CD4-positive, CD25-positive, alpha-beta regulatory T cell (primary cell): ENCODE data around the gene ULBP3. TPM values are rescaled to one million over a fixed set of nuclear protein-coding genes. Genes with fewer than 3 reads are reported as not detected.

Experiments
- ATAC-seq, 2 donors: fragments of 150-1000 bp; cut with Tn5 transposase; one replicate each; pipeline ENCODE4 v1.10.0; 2021; ENCODE audit warnings: low read depth in 2 of 2, moderate number of reproducible peaks in 2 of 2, moderate library complexity in 1 of 2
- DNase-seq, 3 donors: peaks; one replicate each; pipeline versions ENCODE4 v3.0.0 to v3.0.0-alpha.2; 2012 to 2022; ENCODE audit warnings: mixed read lengths in 1 of 3
- H3K27ac ChIP-seq: one replicate; pipeline ENCODE4 v1.7.0; 2013; ENCODE audit warnings: mild to moderate bottlenecking, low read length; ENCODE audit not compliant: insufficient read depth, poor library complexity, severe bottlenecking
- H3K27me3 ChIP-seq: one replicate; pipeline ENCODE4 v1.7.0; 2013; ENCODE audit warnings: low read length; ENCODE audit not compliant: control insufficient read depth, insufficient read depth
- H3K36me3 ChIP-seq: one replicate; pipeline ENCODE4 v1.7.0; 2013; ENCODE audit warnings: mild to moderate bottlenecking, low read length, moderate library complexity; ENCODE audit not compliant: control insufficient read depth, insufficient read depth
- H3K4me1 ChIP-seq: 2 replicates; pipeline ENCODE4 v1.7.0; 2013; ENCODE audit warnings: mild to moderate bottlenecking, low read length; ENCODE audit not compliant: insufficient read depth, control insufficient read depth, poor library complexity, severe bottlenecking
- H3K4me3 ChIP-seq: one replicate; pipeline ENCODE4 v1.7.0; 2013; ENCODE audit warnings: low read depth, mild to moderate bottlenecking, low read length, moderate library complexity
- H3K9me3 ChIP-seq, 2 experiments: 1 replicate in 1 of 2; 2 replicates in 1 of 2; pipeline ENCODE4 v1.7.0; 2013; ENCODE audit warnings: low read length in 2 of 2, mild to moderate bottlenecking in 1 of 2, moderate library complexity in 1 of 2; ENCODE audit not compliant: control insufficient read depth in 2 of 2
- H3K27ac Mint-ChIP-seq, 3 donors: one replicate each; pipeline ENCODE4 v1.8.0; 2020 to 2022; ENCODE audit warnings: mild to moderate bottlenecking in 3 of 3, mixed read lengths in 3 of 3, moderate library complexity in 2 of 3
- H3K27me3 Mint-ChIP-seq: one replicate; pipeline ENCODE4 v1.8.0; 2022; ENCODE audit warnings: mild to moderate bottlenecking, mixed read lengths
- H3K36me3 Mint-ChIP-seq: one replicate; pipeline ENCODE4 v1.8.0; 2020; ENCODE audit warnings: mixed read lengths
- H3K4me1 Mint-ChIP-seq, 4 donors: one replicate each; pipeline ENCODE4 v1.8.0; 2020 to 2022; ENCODE audit warnings: mixed read lengths in 4 of 4, mild to moderate bottlenecking in 1 of 4
- H3K4me3 Mint-ChIP-seq, 4 donors: one replicate each; pipeline ENCODE4 v1.8.0; 2020 to 2022; ENCODE audit warnings: mild to moderate bottlenecking in 4 of 4, mixed read lengths in 4 of 4, moderate library complexity in 3 of 4
- H3K9me3 Mint-ChIP-seq, 7 donors: one replicate each; pipeline ENCODE4 v1.8.0; 2020 to 2022; ENCODE audit warnings: mixed read lengths in 7 of 7, mild to moderate bottlenecking in 3 of 7, moderate library complexity in 2 of 7
- polyA plus RNA-seq, 4 donors: library from polyadenylated mRNA; unstranded; fragments of 300-500 nt; fragmentation: Illumina TruSeq; gene quantifications; one replicate each; pipeline ENCODE4 v1.2.3, GENCODE V29; 2021
- total RNA-seq: library from RNA; stranded (reverse); gene quantifications from one replicate; pipeline ENCODE4 v1.2.3, GENCODE V29; 2022

ULBP3 gene
- total and polyA plus RNA-seq, 5 donors from 2014 or later, result 0.19 to 1.3 (median 0.95) TPM; not detected in 1

DNA sequence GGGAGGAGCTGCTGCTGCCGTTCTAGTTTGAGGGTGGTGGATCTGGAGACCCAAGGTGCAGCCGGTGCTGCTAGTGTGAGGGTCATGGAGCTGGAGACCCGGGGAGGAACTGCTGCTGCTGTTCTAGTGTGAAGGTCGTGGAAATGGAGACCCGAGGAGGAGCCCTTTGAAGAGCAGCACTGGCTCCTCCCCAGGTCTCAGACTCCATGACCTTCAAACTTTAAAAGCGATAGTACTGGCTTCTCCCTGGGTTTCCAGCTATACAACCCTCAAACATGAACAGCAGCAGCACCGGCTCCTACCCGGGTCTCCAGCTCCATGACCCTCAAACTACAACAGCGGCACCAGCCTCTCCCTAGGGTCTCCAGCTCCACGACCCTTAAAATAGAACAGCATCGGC is 15.5 kb downstream of the ULBP3 start:
- peaks cover 43% of the 10 kb centered on the region for H3K27me3 Mint-ChIP-seq
- Histone ChIP-seq H3K27ac (no peak overlapping the region), H3K4me1 (no peaks in the 10 kb centered on the region), H3K27me3 (peaks cover 4% of the 10 kb centered on the region), H3K4me3 (no peak overlapping the region), H3K36me3 (no peaks in the 10 kb centered on the region), H3K9me3 (no peaks in the 10 kb centered on the region)
- DNase-seq, result no peak
- peaks cover 0 to 2% (median 0%) of the 10 kb centered on the region in 4 donors for H3K4me1 Mint-ChIP-seq
- no peak for ATAC-seq
- H3K9me3 Mint-ChIP-seq, result peaks cover 0 to 3% (median 0%) of the 10 kb centered on the region in 7 donors
- no peaks in the 10 kb centered on the region for H3K36me3 Mint-ChIP-seq
- H3K4me3 Mint-ChIP-seq, result no peak overlapping the region
- no peak overlapping the region for H3K27ac Mint-ChIP-seq

DNA sequence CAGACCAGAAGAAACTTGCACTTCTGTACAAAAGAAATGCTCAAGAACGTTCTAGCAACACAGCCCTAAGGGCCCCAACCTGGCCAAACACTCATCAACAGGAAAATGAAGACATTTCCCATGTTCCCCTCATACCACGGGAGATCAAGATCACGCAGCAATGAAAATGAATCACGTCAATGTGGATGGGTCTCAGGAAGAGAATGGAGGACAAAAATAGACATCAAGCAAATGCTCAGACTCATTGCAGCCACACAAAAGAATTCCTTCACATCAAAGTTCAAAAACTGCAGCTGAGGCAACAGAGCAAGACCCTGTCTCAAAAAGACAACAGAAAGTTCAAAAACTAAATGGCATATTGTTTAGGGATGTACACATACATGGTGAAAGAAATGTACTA is 18.1 kb downstream of the ULBP3 start:
- no peaks in the 10 kb centered on the region for H3K9me3 ChIP-seq
- Mint-ChIP-seq H3K9me3 (peaks cover 0 to 5% (median 0%) of the 10 kb centered on the region in 7 donors), H3K4me3 (no peak overlapping the region), H3K27ac (no peak overlapping the region), H3K36me3 (no peaks in the 10 kb centered on the region), H3K27me3 (peaks cover 49% of the 10 kb centered on the region), H3K4me1 (peaks cover 0 to 5% (median 0%) of the 10 kb centered on the region in 4 donors)
- peaks cover 10% of the 10 kb centered on the region for H3K27me3 ChIP-seq
- no peaks in the 10 kb centered on the region for H3K4me1 ChIP-seq
- no peak overlapping the region for H3K27ac ChIP-seq
- no peaks in the 10 kb centered on the region for H3K36me3 ChIP-seq
- H3K4me3 ChIP-seq, result no peak overlapping the region
- ATAC-seq (no peak), DNase-seq (no peak)

DNA sequence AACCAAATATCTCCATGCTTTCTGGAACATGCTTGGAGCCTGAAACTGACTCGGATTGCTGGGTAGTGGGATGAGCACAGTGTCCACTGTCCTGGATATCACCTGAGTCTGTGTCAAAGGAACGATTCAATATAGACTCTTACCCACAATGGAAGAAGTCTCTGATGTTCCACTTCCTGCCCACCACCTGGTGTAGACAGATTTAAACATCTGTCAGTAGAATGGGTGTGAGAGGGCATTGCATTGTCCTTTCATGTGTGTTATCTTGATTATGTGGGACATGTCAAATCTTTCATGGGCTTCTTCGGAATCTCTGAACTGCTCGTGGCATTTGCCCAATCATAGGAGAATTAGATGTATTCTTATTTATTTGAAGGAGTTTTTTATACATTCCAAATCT is 20.8 kb downstream of the ULBP3 start:
- peaks cover 50% of the 10 kb centered on the region for H3K27me3 Mint-ChIP-seq
- H3K27ac ChIP-seq, result no peak overlapping the region
- H3K4me1 ChIP-seq, result no peaks in the 10 kb centered on the region
- H3K4me1 Mint-ChIP-seq, result peaks cover 0 to 4% (median 0%) of the 10 kb centered on the region in 4 donors
- H3K4me3 ChIP-seq, result no peak overlapping the region
- H3K9me3 Mint-ChIP-seq, result peaks cover 0 to 3% (median 0%) of the 10 kb centered on the region in 7 donors
- H3K36me3 Mint-ChIP-seq, result no peaks in the 10 kb centered on the region
- peaks cover 10% of the 10 kb centered on the region for H3K27me3 ChIP-seq
- ATAC-seq (no peak), DNase-seq (no peak)
- H3K27ac Mint-ChIP-seq, result no peak overlapping the region
- H3K36me3 ChIP-seq, result no peaks in the 10 kb centered on the region
- no peak overlapping the region for H3K4me3 Mint-ChIP-seq
- no peaks in the 10 kb centered on the region for H3K9me3 ChIP-seq

DNA sequence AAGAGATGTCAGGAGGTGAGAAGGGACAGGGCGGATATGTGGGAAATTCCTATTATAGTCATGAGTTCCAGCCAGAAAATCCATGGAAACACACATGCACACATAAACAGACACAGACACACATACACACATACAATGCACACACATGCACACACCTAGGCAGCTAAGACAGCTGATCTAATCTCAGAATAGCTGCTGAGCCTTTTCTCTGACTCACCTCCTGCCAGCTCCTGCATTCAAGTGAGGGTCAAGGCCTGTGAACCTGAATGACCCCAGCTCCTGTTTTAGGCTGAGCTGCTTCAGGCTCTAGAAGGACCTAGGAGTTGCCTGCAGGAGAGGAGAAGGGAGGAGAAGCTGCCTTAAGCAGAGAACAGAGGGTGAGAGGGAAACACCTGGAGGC is 22.0 kb downstream of the ULBP3 start:
- Mint-ChIP-seq H3K9me3 (peaks cover 0 to 3% (median 0%) of the 10 kb centered on the region in 7 donors), H3K4me1 (peaks cover 0 to 2% (median 0%) of the 10 kb centered on the region in 4 donors), H3K27me3 (peaks cover 46% of the 10 kb centered on the region), H3K36me3 (no peaks in the 10 kb centered on the region), H3K4me3 (no peak overlapping the region), H3K27ac (no peak overlapping the region)
- H3K9me3 ChIP-seq, result no peaks in the 10 kb centered on the region
- H3K27me3 ChIP-seq, result peaks cover 9% of the 10 kb centered on the region
- no peak for ATAC-seq
- no peaks in the 10 kb centered on the region for H3K36me3 ChIP-seq
- no peak overlapping the region for H3K4me3 ChIP-seq
- no peak overlapping the region for H3K27ac ChIP-seq
- DNase-seq, result no peak
- no peaks in the 10 kb centered on the region for H3K4me1 ChIP-seq

DNA sequence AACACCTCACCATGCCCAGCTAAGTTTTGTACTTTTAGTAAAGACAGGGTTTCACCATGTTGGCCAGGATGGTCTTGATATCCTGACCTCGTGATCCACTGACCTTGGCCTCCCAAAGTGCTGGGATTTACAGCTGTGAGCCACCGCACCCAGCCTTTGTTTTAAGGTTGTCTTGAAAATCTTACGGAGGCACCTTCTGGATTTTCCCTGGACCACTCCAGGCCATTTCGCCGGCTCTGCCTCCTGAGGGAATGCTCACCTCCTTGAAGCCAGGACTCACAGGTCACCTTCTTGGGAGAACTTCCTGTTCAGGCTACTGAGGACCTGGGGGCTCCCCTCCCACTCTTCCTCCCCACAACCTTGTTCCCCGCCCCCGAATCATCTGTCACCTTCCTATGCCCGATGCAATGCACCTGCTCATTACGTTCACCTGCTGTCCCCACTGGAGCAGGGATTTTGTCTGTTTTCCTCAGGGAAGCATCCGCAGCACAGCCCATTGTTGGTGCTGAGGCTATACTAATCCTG is 24.2 kb downstream of the ULBP3 start:
- Histone ChIP-seq H3K27me3 (peaks cover 7% of the 10 kb centered on the region), H3K4me1 (no peaks in the 10 kb centered on the region), H3K4me3 (no peak overlapping the region), H3K36me3 (no peaks in the 10 kb centered on the region), H3K9me3 (no peaks in the 10 kb centered on the region), H3K27ac (no peak overlapping the region)
- no peak for ATAC-seq
- Mint-ChIP-seq H3K27ac (no peak overlapping the region), H3K27me3 (peaks cover 55% of the 10 kb centered on the region), H3K4me1 (peaks cover 0 to 2% (median 0%) of the 10 kb centered on the region in 4 donors), H3K9me3 (peaks cover 0 to 3% (median 0%) of the 10 kb centered on the region in 7 donors), H3K36me3 (no peaks in the 10 kb centered on the region), H3K4me3 (no peak overlapping the region)
- DNase-seq, result no peak

DNA sequence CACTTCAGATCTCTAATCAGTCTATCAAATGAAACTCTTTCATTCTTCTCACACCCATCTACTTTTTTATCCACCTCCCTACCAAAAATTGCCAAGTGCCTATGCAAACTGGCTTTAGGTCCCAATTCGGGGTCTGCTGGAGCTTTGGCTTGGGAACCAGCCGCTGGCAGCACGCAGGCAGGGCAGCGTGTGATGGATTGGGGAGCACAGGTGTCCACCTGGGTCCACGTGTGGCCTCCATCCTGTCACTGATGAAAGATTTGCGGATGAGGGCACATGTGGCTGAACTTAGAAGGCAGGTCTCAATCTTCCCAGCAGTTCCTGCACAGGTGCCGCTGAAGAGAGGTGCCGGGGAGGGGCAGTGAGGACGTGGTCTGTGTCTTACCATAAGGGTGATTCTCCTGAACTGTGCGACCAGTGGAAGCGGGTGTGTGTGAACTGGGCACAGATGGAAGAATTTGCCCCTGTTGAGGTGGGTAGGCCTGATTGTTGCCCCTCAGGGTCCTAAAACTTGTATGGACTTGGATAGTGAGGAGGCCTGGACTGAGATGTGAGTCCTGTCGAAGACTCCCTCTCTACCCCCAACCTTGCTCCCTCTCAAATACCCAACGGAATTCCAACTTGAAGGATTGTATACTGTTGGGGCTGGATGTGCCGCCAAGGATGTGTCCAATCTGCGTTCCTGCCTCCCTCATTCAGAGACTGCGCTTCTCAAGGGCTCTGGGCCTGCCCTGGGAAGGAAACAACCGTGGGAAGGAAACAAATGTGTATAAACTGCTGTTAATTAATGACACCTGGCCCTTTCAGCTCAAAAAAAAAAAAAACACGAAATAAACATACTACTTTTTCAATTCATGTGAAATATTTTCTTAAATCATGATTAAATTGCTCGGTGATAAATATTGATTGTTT is 25.2 kb downstream of the ULBP3 start:
- Mint-ChIP-seq H3K27me3 (peaks cover 65% of the 10 kb centered on the region), H3K36me3 (no peaks in the 10 kb centered on the region), H3K9me3 (peaks cover 0 to 3% (median 0%) of the 10 kb centered on the region in 7 donors), H3K4me1 (peaks cover 0 to 4% (median 1%) of the 10 kb centered on the region in 4 donors), H3K27ac (no peak overlapping the region), H3K4me3 (no peak overlapping the region)
- no peak for DNase-seq
- Histone ChIP-seq H3K4me1 (no peaks in the 10 kb centered on the region), H3K9me3 (no peaks in the 10 kb centered on the region), H3K36me3 (no peaks in the 10 kb centered on the region), H3K27me3 (peaks cover 14% of the 10 kb centered on the region), H3K4me3 (no peak overlapping the region), H3K27ac (no peak overlapping the region)
- ATAC-seq, result no peak

DNA sequence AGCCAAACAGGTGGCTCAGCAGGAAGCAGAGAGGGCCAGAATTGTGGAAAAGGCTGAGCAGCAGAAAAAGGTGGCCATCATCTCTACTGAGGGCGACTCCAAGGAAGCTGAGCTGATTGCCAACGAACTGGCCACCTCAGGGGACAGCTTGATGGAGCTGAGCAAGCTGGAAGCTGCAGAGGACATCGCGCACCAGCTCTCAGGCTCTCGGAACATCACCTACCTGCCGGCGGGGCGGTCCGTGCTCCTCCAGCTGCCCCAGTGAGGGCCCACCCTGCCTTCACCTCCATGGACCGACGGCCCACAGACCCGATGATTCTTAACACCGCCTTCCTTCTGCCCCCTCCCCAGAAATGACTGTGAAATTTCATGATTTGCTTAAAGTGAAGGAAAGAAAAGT is 25.8 kb downstream of the ULBP3 start:
- Histone ChIP-seq H3K9me3 (no peaks in the 10 kb centered on the region), H3K27me3 (peaks cover 18% of the 10 kb centered on the region), H3K4me1 (peaks cover 1% of the 10 kb centered on the region), H3K27ac (no peak overlapping the region), H3K4me3 (no peak overlapping the region), H3K36me3 (no peaks in the 10 kb centered on the region)
- DNase-seq (no peak), ATAC-seq (no peak)
- Mint-ChIP-seq H3K9me3 (peaks cover 0 to 3% (median 0%) of the 10 kb centered on the region in 7 donors), H3K27ac (no peak overlapping the region), H3K36me3 (no peaks in the 10 kb centered on the region), H3K4me3 (no peak overlapping the region), H3K4me1 (peaks cover 0 to 9% (median 4%) of the 10 kb centered on the region in 4 donors), H3K27me3 (peaks cover 68% of the 10 kb centered on the region)
